Dermis blood vessel endothelial cell (primary cell): ENCODE data around the gene IL17B. TPM values are rescaled to one million over a fixed set of nuclear protein-coding genes. Genes with fewer than 3 reads are reported as not detected.
A peak's percentile ranks its signal among the peaks of the same experiment; 100 is the strongest.

Experiments
- DNase-seq: peaks from one replicate; pipeline ENCODE4 v3.0.0; 2010
- total RNA-seq: library from RNA; depleted of rRNA; stranded (reverse); fragments of >200 nt; gene quantifications from 2 replicates; pipeline ENCODE4 v1.2.3, GENCODE V29; 2014

The IL17B gene
- total RNA-seq, 1 donor from 2014 or later: not detected

DNA sequence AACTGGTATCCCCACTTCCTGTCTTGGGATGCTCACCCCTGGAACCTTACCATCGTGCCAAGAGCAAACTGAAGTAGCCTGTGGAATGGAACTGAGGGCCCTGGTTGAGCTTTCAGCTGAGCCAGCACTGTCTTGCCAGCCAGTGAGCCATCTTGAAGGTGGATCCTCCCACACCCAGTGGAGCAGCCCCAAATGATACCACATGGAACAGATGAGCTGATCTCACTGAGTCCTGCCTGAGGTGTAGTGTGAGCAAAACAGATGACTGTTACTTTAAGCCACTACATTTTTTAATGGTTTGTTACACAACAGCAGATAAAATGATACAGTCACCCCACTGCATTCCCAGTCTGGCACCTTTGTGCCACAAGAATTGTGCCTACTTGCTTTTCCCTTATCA is 23.4 kb downstream of the IL17B start:
- DNase-seq: no peak

DNA sequence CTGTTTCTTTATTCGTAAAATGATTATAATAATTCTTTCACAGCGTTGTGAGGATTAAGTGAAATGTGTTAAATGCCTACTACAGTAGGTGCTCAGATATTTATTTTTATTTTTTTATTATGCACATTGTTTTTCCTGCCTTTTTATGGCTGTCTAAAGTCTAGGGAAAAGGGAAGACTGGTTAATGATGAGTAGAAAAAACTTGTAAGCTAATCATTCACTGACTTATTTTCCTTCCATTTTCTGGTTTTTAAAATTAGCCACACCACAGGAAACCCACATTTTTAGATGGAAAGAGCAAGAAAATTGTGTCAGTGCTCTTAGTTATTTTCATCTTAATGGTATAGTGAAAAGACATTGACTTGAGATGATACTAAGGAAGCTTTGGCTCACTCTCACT is 25.2 kb downstream of the IL17B start:
- DNase-seq: no peak

DNA sequence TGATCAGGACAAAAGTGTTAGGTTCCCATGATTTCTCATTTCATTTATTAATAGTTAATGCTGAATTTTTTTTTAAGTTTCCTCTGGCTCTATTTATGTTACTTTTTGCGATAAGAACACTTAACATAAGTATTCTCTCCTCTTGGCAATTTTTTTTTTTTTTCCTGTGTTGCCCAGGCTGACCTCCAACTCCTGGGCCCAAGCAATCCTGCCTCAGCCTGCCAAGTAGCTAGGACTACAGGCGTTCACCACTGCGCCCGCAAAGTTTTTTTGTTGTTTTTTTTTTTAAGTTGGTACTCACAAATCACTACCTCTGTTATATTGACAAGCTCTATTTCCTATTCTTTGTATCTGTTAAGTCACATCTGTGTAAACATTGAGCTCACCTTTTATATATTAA is 26.9 kb downstream of the IL17B start:
- no peak for DNase-seq

DNA sequence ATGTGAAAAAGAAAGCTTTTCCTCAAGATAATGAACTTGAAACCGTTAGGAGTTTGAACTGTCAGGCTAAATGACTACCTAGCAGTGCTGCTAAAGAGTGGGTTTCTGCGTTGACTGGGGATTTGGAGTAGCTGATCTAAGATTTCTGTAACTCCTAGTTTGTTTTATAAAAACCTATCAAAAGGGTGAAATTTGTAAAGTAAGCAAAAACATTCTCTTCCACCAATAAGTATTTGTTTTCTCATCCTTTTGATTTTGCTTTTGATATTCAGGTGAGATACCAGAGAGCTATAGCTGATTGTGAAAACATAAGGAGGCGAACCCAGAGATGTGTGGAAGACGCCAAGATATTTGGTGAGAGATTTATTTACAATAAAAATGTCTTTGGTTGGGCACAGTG is 29.7 kb downstream of the IL17B start:
- DNase-seq: no peak

DNA sequence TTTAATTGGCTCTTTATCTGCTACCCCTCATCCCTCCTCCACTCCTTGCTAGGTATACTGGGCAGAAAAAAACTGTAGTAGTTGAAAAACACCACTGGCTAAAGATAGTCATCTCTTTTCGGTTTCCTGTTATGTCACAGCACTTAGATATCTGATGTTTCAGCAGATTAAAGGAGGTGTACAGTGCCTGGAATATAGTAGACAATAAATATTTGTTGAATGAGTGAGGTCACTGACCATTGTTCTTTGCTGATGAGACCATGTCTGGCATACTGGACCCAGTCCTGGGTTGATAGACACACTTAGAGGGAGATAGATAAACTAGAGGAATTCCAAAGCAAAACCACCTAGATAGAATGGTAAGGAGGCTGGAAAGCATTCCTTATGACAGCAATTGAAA is 30.6 kb downstream of the IL17B start:
- DNase-seq: peak; percentile 68

DNA sequence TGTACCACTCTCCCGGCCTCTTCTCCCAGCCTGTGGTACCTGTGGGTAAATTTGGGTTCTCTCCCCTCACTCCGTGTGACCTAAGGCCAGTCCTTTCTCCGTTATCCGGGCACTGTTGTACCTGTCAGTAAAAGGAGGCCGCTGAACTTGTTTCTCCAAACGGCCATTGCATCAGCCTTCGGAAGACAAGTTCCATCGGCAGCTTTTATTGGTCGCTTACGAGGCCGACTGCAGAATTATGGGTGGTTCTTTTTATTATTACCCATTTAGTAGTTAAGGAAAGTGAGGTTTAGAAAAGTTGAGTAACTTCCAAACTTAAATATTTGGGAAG is 33.2 kb downstream of the IL17B start:
- peak; percentile 57 for DNase-seq

DNA sequence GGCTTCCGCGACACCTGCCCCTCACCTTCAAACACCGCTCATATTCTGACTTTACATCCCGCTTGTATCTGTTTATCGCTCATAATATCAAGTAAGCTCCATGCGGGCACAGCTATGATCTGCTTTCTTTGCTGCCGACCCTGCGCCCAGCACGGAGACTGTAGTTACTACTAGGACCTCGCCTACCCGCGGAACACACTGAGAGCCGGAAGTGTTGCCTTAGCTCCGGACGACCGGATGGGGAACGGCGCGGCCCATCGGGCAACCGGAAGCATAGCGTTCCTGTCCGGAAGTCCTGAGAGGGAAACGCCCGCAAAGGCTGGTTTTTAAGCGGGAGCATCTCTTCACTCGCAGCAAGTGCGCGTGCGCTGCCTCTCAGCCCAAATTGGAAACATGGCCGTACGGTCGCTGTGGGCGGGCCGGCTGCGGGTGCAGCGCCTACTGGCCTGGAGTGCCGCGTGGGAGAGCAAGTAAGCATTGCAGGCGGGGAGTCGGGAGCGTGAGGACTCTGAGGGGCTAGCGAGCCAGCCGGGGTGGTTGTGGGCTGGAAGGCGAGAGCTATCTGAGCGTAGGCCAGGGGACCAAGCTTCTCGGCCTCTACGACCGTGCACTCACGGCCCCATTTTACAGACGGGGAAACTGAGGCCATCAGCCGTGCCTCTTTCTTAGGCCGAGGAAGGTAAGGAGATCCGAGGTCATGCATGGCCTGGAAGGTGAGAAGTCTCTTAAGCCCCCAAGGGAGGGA is 33.8 kb downstream of the IL17B start, which contains the start of gene GRPEL2:
GRPEL2 (plus strand) TSS at position 353 of the 745 bp plus-strand sequence; CDS start at position 394, 41 bp downstream.
- DNase-seq: peak; percentile 91

DNA sequence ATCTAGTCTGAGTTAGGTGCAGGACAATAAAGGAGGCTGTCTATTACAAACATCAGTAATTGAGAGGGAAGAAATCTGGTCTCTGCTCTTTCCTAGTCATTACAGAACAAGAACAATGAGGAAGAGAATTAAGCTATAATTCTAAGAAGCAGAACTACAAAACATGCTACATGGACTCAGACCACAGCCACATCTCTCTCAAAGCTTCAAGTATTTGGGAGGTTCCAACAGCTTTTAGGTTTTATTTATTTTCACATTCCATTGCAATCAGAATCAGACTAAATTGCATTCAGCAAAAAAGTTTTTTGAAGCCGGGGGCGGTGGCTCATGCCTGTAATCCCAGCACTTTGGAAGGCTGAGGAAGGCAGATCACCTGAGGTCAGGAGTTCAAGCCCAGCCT is 34.9 kb downstream of the IL17B start:
- DNase-seq: no peak

DNA sequence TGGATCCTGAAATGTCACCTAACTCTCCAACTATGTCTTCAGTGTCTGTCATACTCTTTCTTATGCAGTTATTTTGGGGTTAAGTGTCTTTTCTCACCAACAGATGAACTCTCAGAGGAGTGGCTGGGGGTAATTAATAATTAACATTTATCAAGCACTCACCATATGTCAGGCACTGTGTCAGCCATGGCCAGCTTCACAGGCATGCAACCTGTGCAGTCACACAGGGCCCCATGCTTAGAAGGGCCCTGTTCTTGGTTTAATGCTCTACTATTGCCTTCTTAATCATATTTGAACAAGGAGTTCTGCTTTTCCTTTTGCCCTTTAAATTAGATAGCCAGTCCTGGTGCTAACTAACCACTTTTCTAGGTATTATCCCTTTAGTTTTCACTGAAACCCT is 37.2 kb downstream of the IL17B start:
- no peak for DNase-seq

DNA sequence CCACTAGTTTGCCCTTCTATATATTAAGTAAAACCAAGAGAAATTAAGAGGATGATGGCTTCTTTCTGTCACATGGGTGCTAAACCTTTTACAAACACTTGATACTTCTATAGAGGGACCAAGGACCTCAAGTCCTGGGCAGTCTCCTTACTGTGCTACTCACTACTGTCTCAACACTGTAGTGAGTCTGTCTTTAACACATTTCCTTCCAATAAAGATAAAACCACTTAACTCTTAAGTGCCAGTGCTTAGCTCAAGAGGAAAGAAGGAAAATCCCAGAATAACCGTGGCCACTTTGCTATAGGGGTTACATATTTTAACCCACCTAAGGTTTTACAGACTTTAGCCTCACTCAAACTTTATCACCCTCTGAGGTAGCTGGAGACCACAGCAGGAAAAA is 38.2 kb downstream of the IL17B start:
- DNase-seq: no peak

DNA sequence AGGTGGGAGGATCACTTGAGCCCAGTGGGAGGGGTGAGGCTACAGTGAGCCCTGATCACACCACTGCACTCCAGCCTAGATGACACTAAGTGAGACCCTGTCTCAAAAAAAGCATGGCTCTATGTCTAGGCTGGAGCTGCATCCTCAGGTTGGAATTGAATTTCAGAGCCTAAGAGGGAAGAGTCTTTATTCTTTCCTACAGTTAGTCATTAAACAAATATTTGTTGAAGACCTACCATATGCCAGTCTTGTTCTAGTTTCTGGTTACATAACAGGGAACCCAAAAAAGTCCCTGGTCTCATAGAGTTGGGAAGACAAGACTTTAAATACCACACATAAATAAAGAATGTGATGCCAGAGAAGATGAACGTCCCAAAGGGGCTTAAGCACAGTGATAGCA is 40.7 kb downstream of the IL17B start:
- DNase-seq: no peak

DNA sequence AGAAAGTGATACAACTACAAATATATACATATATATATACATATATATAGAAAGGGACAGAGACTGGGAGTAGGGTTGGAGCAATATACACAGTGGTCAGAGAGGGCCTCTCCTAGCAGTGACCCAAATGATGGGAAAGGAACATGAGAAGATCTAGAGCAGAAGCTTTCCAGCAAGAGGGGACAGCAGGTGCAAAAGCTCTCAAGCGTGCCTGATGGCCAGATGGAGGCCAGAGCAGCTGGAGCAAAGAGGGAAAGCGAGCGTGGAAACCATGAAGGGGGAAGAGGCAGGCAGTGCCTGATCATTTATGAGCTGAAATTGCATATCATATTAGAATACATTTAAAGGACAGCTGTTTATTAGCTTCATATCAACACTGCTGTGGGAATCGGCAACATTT is 41.4 kb downstream of the IL17B start:
- no peak for DNase-seq

DNA sequence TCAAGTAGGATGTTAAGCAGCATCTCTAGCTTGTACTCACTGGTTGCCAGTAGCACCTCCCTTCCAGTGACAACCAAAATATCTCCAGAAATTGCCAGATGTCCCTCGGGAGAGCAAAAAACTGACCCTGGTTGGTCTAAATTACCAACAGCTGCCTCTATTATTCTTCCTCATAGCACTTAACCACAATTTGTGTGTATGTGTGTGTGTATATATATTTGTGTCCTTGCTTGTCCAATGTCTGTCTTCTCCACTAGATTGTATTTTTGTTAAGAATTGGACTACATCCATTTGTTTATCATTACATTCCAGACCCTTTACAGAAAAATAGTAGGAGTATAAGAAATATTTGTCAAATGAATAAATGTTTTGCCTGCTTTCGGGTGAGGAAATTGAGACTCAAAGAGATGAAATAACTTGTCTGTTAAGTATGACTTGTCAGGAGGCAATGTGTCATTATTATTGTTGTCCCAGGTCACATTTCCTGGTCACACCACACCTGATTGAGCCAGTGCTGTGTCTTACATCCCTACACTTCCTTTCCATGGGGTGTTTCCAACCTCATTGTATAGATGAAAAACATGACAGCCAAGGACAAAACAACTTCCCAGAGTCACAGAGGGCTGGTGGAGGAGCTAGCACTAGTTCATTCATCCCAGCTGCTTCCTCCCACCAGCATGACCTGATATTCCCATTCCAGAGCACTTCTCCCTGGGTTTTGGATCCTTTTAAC is 45.2 kb downstream of the IL17B start:
- DNase-seq: peak; percentile 86

DNA sequence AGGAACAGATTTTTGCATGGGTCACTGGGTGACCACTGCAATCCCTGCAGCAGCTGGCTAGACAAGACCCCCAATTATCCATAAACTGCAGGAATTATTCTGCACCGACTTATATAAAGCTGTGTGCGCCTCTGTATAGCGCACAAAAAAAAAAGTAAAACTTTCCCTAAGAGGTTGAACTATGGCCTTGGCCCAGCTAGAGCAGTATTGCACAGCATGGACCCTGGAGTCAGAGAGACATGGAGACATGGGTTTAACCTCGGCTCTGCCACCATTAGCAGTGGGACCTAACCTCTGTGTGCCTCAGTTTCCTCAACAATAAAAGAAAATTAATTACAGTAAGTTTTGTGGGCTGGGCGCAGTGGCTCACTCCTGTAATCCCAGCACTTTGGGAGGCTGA is 50.9 kb downstream of the IL17B start:
- DNase-seq: no peak

DNA sequence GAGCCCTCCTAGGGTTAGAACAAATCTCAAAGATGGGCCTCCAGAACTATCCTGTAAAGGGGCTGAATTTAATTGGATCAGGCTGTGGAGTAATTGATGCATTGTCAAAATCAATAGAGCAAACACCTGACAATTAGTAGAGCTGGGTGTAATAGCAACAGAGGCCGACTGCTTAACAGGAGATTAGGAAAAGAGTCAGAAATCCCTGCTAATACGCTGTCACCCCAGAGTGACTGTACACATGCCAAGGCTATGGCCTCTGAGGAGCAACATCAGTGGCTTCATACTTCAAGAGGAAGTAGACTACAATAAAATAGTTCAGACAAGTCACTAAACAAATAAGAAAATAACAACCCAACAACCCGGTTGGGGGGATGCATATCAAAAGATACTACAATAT is 52.5 kb downstream of the IL17B start:
- peak; percentile 35 for DNase-seq

DNA sequence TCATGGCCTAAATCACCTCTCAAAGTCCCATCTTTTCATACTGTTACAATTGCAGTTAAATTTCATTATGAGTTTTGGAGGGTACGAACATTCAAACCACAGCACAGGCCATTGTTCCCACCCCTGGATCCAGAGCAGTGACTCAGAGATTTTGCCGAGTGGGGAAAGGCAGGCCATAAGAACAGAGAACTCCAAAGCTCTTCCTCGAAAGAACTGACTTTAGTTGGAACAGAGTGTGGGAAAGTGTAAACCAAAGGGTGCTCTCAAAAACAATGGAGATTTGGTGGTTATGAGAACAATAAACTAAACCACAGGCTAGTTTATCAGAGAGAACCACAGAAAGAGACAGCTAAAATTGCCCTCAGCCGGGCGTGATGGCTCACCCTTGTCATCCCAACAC is 53.2 kb downstream of the IL17B start:
- no peak for DNase-seq

DNA sequence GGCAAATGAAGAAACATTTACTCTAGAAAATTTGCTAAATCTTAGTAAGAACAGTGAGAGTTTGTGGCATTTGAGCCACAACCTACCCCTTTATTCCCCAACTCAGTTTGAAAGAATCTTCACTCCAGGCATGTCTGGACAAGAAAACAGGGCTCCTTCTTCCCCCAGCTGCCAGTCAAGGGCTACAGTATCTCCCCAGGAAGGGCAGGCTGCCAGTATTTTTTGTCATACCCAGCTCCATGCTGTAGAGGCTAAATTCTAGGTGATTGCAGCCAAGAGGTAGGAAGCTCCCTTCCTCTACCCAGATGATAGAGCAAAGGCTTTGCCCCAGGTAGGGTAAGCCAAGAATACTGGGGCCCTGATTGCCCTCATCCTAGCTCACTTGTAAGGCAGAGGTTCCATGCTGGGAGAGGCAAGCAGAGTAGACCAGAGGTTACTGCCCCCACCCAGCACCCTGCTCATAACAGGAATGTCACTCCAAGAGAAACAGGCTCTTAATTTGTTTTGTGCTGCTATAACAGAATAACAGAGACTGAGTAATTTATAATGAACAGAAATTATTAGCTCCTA is 53.8 kb downstream of the IL17B start:
- DNase-seq: no peak

DNA sequence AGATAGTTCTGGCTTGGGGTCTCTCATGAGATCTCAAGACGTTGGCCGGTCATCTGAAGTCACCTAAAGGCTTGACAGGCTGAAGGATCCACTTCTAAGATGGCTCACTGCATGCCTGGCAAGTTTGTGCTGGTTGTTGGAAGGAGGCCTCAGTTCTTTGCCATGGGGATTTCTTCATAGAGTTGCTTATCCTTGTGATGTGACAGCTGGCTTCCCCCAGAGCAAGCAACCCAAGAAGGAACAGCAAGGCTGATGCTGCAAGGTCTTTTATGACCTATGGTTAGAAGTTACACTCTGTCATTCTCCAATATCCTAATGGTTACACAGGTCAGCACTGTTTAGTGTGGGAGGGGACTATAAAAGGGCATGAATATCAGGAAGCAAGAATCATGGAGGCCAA is 54.5 kb downstream of the IL17B start:
- no peak for DNase-seq

Other genes starting within 250 kb of the IL17B start
- 29.8 and 41.3 TPM in 2 replicates for gene ABLIM3, start 237.8 kb downstream of the IL17B start, total RNA-seq
- 234 and 264 TPM in 2 replicates for gene AFAP1L1, start 107.4 kb downstream of the IL17B start, total RNA-seq
- gene GRPEL2, start 33.8 kb downstream of the IL17B start, total RNA-seq: 44.3 and 61.9 TPM in 2 replicates
- gene PCYOX1L, start 21.2 kb downstream of the IL17B start, total RNA-seq: 14.8 and 16.5 TPM in 2 replicates
- 415 and 530 TPM in 2 replicates for gene CSNK1A1, start 172.1 kb upstream of the IL17B start, total RNA-seq
- 13.6 and 16.0 TPM in 2 replicates for gene ARHGEF37, start 202.2 kb upstream of the IL17B start, total RNA-seq